GM23338 (cell line): ENCODE data around the gene CLOCK. TPM values are rescaled to one million over a fixed set of nuclear protein-coding genes. Genes with fewer than 3 reads are reported as not detected.

ENCODE experiments used
- ATAC-seq: fragments of 200-7000 bp; cut with Tn5 transposase; 3 replicates; pipeline ENCODE4 v1.9.1; 2020
- DNase-seq: peaks from one replicate; pipeline ENCODE4 v3.0.0-alpha.2; 2015; ENCODE audit warnings: low spot score
- H2AFZ ChIP-seq: fragments of 200-600 bp; sonication (generic); 2 replicates; pipeline ENCODE4 v1.8.0; 2016; ENCODE audit warnings: antibody characterized with exemption, mild to moderate bottlenecking, moderate library complexity
- H3F3A ChIP-seq: fragments of 200-600 bp; sonication (generic); replicated peaks from 2 replicates; pipeline ENCODE4 v1.8.0; 2017; ENCODE audit warnings: antibody characterized with exemption, mixed run types, low read depth
- H3K27ac ChIP-seq: fragments of 200-600 bp; sonication (generic); 2 replicates; pipeline ENCODE4 v1.6.1; 2016; ENCODE audit warnings: low read depth
- H3K27me3 ChIP-seq: fragments of 200-600 bp; sonication (generic); 2 replicates; pipeline ENCODE4 v1.8.0; 2016; ENCODE audit warnings: mild to moderate bottlenecking, mixed run types, moderate library complexity; ENCODE audit not compliant: insufficient read depth
- H3K36me3 ChIP-seq: fragments of 200-600 bp; sonication (generic); 2 replicates; pipeline ENCODE4 v1.8.0; 2016; ENCODE audit warnings: mild to moderate bottlenecking; ENCODE audit not compliant: insufficient read depth
- H3K4me1 ChIP-seq: fragments of 200-600 bp; sonication (generic); 2 replicates; pipeline ENCODE4 v1.8.0; 2016; ENCODE audit warnings: mild to moderate bottlenecking, moderate library complexity; ENCODE audit not compliant: insufficient read depth
- H3K4me2 ChIP-seq: fragments of 200-600 bp; sonication (generic); 2 replicates; pipeline ENCODE4 v1.7.1; 2017; ENCODE audit warnings: mixed run types
- H3K4me3 ChIP-seq: fragments of 200-600 bp; sonication (generic); 2 replicates; pipeline ENCODE4 v1.6.1; 2016; ENCODE audit warnings: mixed run types
- H3K79me2 ChIP-seq: fragments of 200-600 bp; sonication (generic); replicated peaks from 2 replicates; pipeline ENCODE4 v1.8.0; 2017; ENCODE audit warnings: mild to moderate bottlenecking; ENCODE audit not compliant: insufficient read depth
- H3K9me2 ChIP-seq: fragments of 200-600 bp; sonication (generic); 2 replicates; pipeline ENCODE4 v1.8.0; 2017; ENCODE audit not compliant: insufficient read depth
- H4K20me1 ChIP-seq: fragments of 200-600 bp; sonication (generic); replicated peaks from 2 replicates; pipeline ENCODE4 v1.8.0; 2017; ENCODE audit warnings: mild to moderate bottlenecking; ENCODE audit not compliant: insufficient read depth
- H3K27ac Mint-ChIP-seq: 2 replicates; pipeline ENCODE4 v1.8.0; 2020; ENCODE audit warnings: inconsistent platforms, mild to moderate bottlenecking, moderate library complexity, mixed read lengths
- H3K27me3 Mint-ChIP-seq: 3 replicates; pipeline ENCODE4 v1.8.0; 2022; ENCODE audit warnings: low read depth, mild to moderate bottlenecking, moderate library complexity, mixed read lengths, inconsistent platforms; ENCODE audit not compliant: insufficient read depth, poor library complexity
- H3K36me3 Mint-ChIP-seq: 3 replicates; pipeline ENCODE4 v1.8.0; 2021; ENCODE audit warnings: low read depth, mild to moderate bottlenecking, inconsistent platforms, moderate library complexity, mixed read lengths
- H3K4me1 Mint-ChIP-seq: 3 replicates; pipeline ENCODE4 v1.8.0; 2020; ENCODE audit warnings: mild to moderate bottlenecking, inconsistent platforms, mixed read lengths
- H3K4me3 Mint-ChIP-seq: 3 replicates; pipeline ENCODE4 v1.8.0; 2021; ENCODE audit warnings: moderate library complexity, mild to moderate bottlenecking, inconsistent platforms, mixed read lengths
- H3K9me3 Mint-ChIP-seq: 3 replicates; pipeline ENCODE4 v1.8.0; 2020; ENCODE audit warnings: moderate library complexity, mild to moderate bottlenecking, inconsistent platforms, mixed read lengths
- CREB1 ChIP-seq: fragments of 250-450 bp; sonication (Bioruptor Pico); IDR thresholded peaks from 2 replicates; pipeline ENCODE4 v1.5.0; 2020; ENCODE audit warnings: low read depth, mild to moderate bottlenecking, moderate library complexity
- EZH2 ChIP-seq: fragments of 200-600 bp; sonication (generic); IDR thresholded peaks from one replicate; pipeline ENCODE4 v1.8.0; 2017; ENCODE audit warnings: antibody characterized with exemption, mild to moderate bottlenecking, low read depth; ENCODE audit not compliant: unreplicated experiment
- EZH2phosphoT487 ChIP-seq: fragments of 200-600 bp; sonication (generic); IDR thresholded peaks from one replicate; pipeline ENCODE4 v1.8.1; 2018; ENCODE audit warnings: antibody characterized with exemption; ENCODE audit not compliant: unreplicated experiment
- JUNB ChIP-seq: IDR thresholded peaks from one replicate; pipeline ENCODE4 v1.6.1; 2016; ENCODE audit warnings: antibody characterized with exemption; ENCODE audit not compliant: unreplicated experiment
- NANOG ChIP-seq: IDR thresholded peaks from 2 replicates; pipeline ENCODE4 v1.6.1; 2016; ENCODE audit warnings: antibody characterized with exemption, borderline replicate concordance
- POLR2AphosphoS5 ChIP-seq: IDR thresholded peaks from 2 replicates; pipeline ENCODE4 v1.6.1; 2016; ENCODE audit warnings: antibody characterized with exemption, low read depth
- STAT1 ChIP-seq: IDR thresholded peaks from one replicate; pipeline ENCODE4 v1.6.1; 2016; ENCODE audit warnings: antibody characterized with exemption; ENCODE audit not compliant: unreplicated experiment
- ZNF114 ChIP-seq: fragments of 250-450 bp; sonication (Bioruptor Pico); IDR thresholded peaks from 2 replicates; pipeline ENCODE4 v1.5.0; 2020; ENCODE audit warnings: mild to moderate bottlenecking, moderate library complexity
- ZNF331 ChIP-seq: fragments of 250-450 bp; sonication (Bioruptor Pico); IDR thresholded peaks from 2 replicates; pipeline ENCODE4 v1.5.0; 2020; ENCODE audit warnings: low read depth, mild to moderate bottlenecking, moderate library complexity
- polyA plus RNA-seq: library from polyadenylated mRNA; unstranded; fragments of >200 nt; fragmentation: Nextera tagmentation; extraction: Ambion mirVana; gene quantifications from 2 replicates; pipeline ENCODE4 v1.2.1, GENCODE V29; 2016
- total RNA-seq: library from RNA; depleted of rRNA; stranded (reverse); fragments of >200 nt; shearing (Covaris generic); gene quantifications from 2 replicates; pipeline ENCODE4 v1.2.3, GENCODE V29; 2014
- TF ChIP-seq, protein P1 (sequence below): fragments of 250-450 bp; sonication (Bioruptor Pico); IDR thresholded peaks from 2 replicates; pipeline ENCODE4 v1.5.0; 2020; ENCODE audit warnings: mild to moderate bottlenecking, moderate library complexity
- TF ChIP-seq, protein P2 (sequence below): IDR thresholded peaks from 2 replicates; pipeline ENCODE4 v1.6.1; 2016; ENCODE audit warnings: antibody characterized with exemption
- TF ChIP-seq, protein P3 (sequence below): IDR thresholded peaks from one replicate; pipeline ENCODE4 v1.6.1; 2018; ENCODE audit warnings: antibody characterized with exemption; ENCODE audit not compliant: unreplicated experiment
- TF ChIP-seq, protein P4 (sequence below), 2 experiments: fragments of 200-600 bp in 1 of 2; sonication (generic) in 1 of 2; conservative IDR thresholded peaks; 2 replicates each; pipeline versions ENCODE4 v1.5.1 to v1.6.1; 2016 to 2017; ENCODE audit warnings: antibody characterized with exemption in 2 of 2, low read depth in 2 of 2, mild to moderate bottlenecking in 2 of 2, moderate library complexity in 1 of 2

Gene CLOCK
- total and polyA plus RNA-seq, 2 experiments from 2014 or later, result 17.1 to 28.8 TPM

DNA sequence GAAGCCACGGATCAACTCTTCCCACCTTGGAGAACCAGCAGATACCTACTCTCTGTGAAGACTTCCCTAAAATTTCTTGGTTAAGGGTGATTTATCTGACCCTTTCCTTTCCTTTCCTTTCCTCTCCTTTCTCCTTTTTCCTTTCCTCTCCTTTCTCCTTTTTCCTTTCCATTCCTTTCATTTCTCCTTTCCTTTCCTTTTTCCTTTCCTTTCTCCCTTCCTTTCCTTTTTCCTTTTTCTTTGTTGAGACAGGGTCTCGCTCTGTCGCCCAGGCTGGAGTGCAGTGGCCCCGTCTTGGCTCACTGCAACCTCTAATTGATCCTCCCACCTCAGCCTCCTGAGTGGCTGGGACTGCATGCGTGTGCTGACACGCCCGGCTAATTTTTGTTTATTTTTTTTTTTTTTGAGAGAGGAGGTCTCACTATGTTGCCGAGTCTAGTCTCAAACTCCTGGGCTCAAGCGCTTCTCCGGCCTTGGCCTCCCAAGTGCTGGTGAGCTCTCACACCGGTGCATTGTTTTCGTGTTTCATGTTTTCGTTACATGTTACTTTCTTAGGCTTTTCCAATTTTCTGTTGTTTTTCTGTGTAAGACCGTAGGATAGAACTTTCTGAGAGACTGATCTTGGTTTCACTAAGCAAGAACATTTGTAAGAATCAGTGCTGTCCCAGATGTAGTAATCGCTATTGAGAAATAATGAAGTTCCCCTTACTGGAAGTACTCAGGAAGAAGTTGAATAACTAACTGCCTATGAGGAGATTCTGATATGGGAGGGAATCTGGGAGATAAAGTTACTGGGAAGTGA lies 149.0 kb downstream of the CLOCK start:
- no peaks in the 10 kb centered on the region for H3K27me3 ChIP-seq
- TF ChIP-seq, protein P1, sequence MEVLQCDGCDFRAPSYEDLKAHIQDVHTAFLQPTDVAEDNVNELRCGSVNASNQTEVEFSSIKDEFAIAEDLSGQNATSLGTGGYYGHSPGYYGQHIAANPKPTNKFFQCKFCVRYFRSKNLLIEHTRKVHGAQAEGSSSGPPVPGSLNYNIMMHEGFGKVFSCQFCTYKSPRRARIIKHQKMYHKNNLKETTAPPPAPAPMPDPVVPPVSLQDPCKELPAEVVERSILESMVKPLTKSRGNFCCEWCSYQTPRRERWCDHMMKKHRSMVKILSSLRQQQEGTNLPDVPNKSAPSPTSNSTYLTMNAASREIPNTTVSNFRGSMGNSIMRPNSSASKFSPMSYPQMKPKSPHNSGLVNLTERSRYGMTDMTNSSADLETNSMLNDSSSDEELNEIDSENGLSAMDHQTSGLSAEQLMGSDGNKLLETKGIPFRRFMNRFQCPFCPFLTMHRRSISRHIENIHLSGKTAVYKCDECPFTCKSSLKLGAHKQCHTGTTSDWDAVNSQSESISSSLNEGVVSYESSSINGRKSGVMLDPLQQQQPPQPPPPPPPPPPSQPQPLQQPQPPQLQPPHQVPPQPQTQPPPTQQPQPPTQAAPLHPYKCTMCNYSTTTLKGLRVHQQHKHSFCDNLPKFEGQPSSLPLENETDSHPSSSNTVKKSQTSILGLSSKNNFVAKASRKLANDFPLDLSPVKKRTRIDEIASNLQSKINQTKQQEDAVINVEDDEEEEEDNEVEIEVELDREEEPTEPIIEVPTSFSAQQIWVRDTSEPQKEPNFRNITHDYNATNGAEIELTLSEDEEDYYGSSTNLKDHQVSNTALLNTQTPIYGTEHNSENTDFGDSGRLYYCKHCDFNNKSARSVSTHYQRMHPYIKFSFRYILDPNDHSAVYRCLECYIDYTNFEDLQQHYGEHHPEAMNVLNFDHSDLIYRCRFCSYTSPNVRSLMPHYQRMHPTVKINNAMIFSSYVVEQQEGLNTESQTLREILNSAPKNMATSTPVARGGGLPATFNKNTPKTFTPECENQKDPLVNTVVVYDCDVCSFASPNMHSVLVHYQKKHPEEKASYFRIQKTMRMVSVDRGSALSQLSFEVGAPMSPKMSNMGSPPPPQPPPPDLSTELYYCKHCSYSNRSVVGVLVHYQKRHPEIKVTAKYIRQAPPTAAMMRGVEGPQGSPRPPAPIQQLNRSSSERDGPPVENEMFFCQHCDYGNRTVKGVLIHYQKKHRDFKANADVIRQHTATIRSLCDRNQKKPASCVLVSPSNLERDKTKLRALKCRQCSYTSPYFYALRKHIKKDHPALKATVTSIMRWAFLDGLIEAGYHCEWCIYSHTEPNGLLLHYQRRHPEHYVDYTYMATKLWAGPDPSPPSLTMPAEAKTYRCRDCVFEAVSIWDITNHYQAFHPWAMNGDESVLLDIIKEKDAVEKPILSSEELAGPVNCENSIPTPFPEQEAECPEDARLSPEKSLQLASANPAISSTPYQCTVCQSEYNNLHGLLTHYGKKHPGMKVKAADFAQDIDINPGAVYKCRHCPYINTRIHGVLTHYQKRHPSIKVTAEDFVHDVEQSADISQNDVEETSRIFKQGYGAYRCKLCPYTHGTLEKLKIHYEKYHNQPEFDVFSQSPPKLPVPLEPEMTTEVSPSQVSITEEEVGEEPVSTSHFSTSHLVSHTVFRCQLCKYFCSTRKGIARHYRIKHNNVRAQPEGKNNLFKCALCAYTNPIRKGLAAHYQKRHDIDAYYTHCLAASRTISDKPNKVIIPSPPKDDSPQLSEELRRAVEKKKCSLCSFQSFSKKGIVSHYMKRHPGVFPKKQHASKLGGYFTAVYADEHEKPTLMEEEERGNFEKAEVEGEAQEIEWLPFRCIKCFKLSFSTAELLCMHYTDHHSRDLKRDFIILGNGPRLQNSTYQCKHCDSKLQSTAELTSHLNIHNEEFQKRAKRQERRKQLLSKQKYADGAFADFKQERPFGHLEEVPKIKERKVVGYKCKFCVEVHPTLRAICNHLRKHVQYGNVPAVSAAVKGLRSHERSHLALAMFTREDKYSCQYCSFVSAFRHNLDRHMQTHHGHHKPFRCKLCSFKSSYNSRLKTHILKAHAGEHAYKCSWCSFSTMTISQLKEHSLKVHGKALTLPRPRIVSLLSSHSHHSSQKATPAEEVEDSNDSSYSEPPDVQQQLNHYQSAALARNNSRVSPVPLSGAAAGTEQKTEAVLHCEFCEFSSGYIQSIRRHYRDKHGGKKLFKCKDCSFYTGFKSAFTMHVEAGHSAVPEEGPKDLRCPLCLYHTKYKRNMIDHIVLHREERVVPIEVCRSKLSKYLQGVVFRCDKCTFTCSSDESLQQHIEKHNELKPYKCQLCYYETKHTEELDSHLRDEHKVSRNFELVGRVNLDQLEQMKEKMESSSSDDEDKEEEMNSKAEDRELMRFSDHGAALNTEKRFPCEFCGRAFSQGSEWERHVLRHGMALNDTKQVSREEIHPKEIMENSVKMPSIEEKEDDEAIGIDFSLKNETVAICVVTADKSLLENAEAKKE (CRISPR knock-in tag), result no peak
- TF ChIP-seq, protein P2, sequence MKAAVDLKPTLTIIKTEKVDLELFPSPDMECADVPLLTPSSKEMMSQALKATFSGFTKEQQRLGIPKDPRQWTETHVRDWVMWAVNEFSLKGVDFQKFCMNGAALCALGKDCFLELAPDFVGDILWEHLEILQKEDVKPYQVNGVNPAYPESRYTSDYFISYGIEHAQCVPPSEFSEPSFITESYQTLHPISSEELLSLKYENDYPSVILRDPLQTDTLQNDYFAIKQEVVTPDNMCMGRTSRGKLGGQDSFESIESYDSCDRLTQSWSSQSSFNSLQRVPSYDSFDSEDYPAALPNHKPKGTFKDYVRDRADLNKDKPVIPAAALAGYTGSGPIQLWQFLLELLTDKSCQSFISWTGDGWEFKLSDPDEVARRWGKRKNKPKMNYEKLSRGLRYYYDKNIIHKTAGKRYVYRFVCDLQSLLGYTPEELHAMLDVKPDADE, result no peak
- no peak for TF ChIP-seq CREB1 (CRISPR knock-in tag)
- no peak for TF ChIP-seq ZNF331 (CRISPR knock-in tag)
- no peak for TF ChIP-seq STAT1
- no peak for TF ChIP-seq NANOG
- TF ChIP-seq POLR2AphosphoS5, result no peak
- TF ChIP-seq, protein P3, sequence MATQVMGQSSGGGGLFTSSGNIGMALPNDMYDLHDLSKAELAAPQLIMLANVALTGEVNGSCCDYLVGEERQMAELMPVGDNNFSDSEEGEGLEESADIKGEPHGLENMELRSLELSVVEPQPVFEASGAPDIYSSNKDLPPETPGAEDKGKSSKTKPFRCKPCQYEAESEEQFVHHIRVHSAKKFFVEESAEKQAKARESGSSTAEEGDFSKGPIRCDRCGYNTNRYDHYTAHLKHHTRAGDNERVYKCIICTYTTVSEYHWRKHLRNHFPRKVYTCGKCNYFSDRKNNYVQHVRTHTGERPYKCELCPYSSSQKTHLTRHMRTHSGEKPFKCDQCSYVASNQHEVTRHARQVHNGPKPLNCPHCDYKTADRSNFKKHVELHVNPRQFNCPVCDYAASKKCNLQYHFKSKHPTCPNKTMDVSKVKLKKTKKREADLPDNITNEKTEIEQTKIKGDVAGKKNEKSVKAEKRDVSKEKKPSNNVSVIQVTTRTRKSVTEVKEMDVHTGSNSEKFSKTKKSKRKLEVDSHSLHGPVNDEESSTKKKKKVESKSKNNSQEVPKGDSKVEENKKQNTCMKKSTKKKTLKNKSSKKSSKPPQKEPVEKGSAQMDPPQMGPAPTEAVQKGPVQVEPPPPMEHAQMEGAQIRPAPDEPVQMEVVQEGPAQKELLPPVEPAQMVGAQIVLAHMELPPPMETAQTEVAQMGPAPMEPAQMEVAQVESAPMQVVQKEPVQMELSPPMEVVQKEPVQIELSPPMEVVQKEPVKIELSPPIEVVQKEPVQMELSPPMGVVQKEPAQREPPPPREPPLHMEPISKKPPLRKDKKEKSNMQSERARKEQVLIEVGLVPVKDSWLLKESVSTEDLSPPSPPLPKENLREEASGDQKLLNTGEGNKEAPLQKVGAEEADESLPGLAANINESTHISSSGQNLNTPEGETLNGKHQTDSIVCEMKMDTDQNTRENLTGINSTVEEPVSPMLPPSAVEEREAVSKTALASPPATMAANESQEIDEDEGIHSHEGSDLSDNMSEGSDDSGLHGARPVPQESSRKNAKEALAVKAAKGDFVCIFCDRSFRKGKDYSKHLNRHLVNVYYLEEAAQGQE, result no peak
- TF ChIP-seq, protein P4, sequence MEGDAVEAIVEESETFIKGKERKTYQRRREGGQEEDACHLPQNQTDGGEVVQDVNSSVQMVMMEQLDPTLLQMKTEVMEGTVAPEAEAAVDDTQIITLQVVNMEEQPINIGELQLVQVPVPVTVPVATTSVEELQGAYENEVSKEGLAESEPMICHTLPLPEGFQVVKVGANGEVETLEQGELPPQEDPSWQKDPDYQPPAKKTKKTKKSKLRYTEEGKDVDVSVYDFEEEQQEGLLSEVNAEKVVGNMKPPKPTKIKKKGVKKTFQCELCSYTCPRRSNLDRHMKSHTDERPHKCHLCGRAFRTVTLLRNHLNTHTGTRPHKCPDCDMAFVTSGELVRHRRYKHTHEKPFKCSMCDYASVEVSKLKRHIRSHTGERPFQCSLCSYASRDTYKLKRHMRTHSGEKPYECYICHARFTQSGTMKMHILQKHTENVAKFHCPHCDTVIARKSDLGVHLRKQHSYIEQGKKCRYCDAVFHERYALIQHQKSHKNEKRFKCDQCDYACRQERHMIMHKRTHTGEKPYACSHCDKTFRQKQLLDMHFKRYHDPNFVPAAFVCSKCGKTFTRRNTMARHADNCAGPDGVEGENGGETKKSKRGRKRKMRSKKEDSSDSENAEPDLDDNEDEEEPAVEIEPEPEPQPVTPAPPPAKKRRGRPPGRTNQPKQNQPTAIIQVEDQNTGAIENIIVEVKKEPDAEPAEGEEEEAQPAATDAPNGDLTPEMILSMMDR (conservative IDR thresholded peaks at IDR 0.05; ENCODE audit: low read depth in 2 of 2), result no peak
- TF ChIP-seq EZH2phosphoT487, result no peak
- TF ChIP-seq JUNB, result no peak
- TF ChIP-seq EZH2, result no peak
- TF ChIP-seq ZNF114, result no peak
- Mint-ChIP-seq H3K36me3 (peaks cover 40% of the 10 kb centered on the region), H3K27ac (peak overlapping the region; percentile 85), H3K4me1 (peaks cover 24% of the 10 kb centered on the region), H3K4me3 (peak overlapping the region; percentile 94), H3K9me3 (no peaks in the 10 kb centered on the region; the same call in 1 of the 3 replicates), H3K27me3 (peaks cover 4% of the 10 kb centered on the region)
- no peak for DNase-seq
- H3K79me2 ChIP-seq, result peaks cover 64% of the 10 kb centered on the region
- peaks cover 22% of the 10 kb centered on the region for H3K4me1 ChIP-seq
- peak overlapping the region; percentile 87 for H3K4me2 ChIP-seq
- peak overlapping the region; percentile 92 for H3K4me3 ChIP-seq
- H3K9me2 ChIP-seq, result no peaks in the 10 kb centered on the region
- peaks cover 42% of the 10 kb centered on the region for H4K20me1 ChIP-seq
- peaks cover 9% of the 10 kb centered on the region; the same call in 1 of the 2 replicates for H3K36me3 ChIP-seq
- no peaks in the 10 kb centered on the region for H3F3A ChIP-seq
- H2AFZ ChIP-seq, result no peak overlapping the region
- ATAC-seq, result no peak
- H3K27ac ChIP-seq, result peak overlapping the region; percentile 81
